Colonic mucosa (tissue), 4 donors: ENCODE results near the gene MED13L. TPM values are rescaled to one million over a fixed set of nuclear protein-coding genes. Genes with fewer than 3 reads are reported as not detected.
A peak's percentile ranks its signal among the peaks of the same experiment; 100 is the strongest.

ENCODE experiments used
- DNase-seq: peaks from one replicate; pipeline ENCODE4 v3.0.0-alpha.2; 2020
- H3K27ac ChIP-seq: fragments of 200-600 bp; one replicate; pipeline ENCODE4 v1.8.0; 2021
- H3K27me3 ChIP-seq: fragments of 200-600 bp; one replicate; pipeline ENCODE4 v1.8.0; 2021
- H3K36me3 ChIP-seq: fragments of 200-600 bp; one replicate; pipeline ENCODE4 v1.8.0; 2021
- H3K4me1 ChIP-seq: fragments of 200-600 bp; one replicate; pipeline ENCODE4 v1.8.0; 2021; ENCODE audit warnings: mild to moderate bottlenecking
- H3K4me3 ChIP-seq: fragments of 200-600 bp; one replicate; pipeline ENCODE4 v1.8.0; 2021
- H3K9ac ChIP-seq, 2 donors: one replicate each; pipeline ENCODE4 v1.7.0; 2013; ENCODE audit warnings: control low read depth in 2 of 2, low read depth in 2 of 2, low read length in 2 of 2
- H3K9me3 ChIP-seq: fragments of 200-600 bp; one replicate; pipeline ENCODE4 v1.8.0; 2021
- CTCF ChIP-seq: fragments of 200-600 bp; IDR thresholded peaks from one replicate; pipeline ENCODE4 v1.8.0; 2022; ENCODE audit warnings: antibody characterized with exemption, mild to moderate bottlenecking
- intact Hi-C: fragments of 100-400 bp; cut with DNase I; formaldehyde crosslinking; loops from one replicate; pipeline ENCODE4 v1.14.1; 2022
- total RNA-seq, 2 donors: library from RNA; stranded (reverse); fragmentation: NEBNext Ultra II Directional in 1 of 2; extraction: Animal tissue kit (Norgen Biotek cat#: 25700) in 1 of 2; gene quantifications; one replicate each; pipeline ENCODE4 v1.2.1, GENCODE V29; 2021
- donor health status: healthy.
- donor health status: DM: no; HTN: no; CAD: no.
- donor health status: DM: no; HTN: no; CAD: no.

MED13L gene
- total RNA-seq, 2 donors from 2014 or later: 73.8 to 92.6 TPM

DNA sequence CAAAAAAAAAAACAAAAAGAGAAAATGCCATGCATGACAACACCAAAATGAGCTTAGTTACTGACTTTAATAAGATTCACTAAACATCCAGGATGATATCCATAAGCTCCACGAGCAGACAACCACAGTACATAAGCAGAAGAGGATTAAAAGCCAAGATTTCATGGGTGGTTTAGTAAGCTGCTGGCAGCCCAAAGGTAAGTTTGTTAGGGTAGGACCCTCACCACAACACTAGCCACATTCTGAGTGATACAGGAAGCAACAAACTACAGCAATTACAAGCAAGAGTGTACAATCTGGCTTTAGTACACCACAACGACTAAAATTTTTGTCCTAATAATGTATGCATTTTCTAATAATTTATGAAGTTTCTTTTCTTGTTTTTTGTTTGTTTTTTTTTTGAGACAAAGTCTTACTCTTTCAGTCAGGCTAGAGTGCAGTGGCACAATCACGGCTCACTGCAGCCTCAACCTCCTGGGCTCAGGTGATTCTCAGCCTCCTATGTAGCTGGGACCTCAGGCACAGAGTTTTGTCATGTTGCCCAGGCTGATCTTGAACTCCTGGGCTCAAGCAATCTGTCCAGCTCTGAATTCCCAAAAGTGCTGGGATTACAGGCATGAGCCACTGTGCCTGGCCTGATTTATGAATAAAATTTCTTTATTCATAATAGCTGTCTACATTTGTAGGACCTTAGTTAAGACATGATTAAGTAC lies 221.4 kb downstream of the MED13L start:
- no peaks in the 10 kb centered on the region for H3K36me3 ChIP-seq
- H3K9me3 ChIP-seq: no peaks in the 10 kb centered on the region
- H3K27me3 ChIP-seq: no peaks in the 10 kb centered on the region
- H3K9ac ChIP-seq: no peak overlapping the region
- intact Hi-C loops: no loop called here
- H3K27ac ChIP-seq: no peak overlapping the region
- TF ChIP-seq CTCF: no peak
- DNase-seq: no peak
- no peaks in the 10 kb centered on the region for H3K4me1 ChIP-seq
- no peak overlapping the region for H3K4me3 ChIP-seq

DNA sequence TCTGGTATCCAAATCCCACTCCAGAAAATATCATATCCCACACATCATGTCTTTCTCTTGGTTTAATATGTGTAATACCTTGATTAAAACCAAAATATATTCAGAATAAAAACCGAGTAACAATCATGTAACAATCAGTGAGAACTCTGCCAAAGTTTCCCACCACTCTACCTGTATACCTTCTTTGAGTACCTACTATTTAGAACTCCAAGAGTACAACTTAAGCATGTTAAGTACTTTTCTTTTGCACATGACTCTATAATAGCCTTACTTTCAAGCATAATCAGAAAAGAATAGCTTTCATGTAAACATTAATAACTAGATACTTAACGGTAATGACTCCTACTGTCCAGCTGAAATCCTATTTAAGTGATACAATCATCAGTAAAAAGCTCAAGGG lies 223.2 kb downstream of the MED13L start:
- no peak for TF ChIP-seq CTCF
- Histone ChIP-seq H3K27me3 (no peaks in the 10 kb centered on the region), H3K36me3 (no peaks in the 10 kb centered on the region), H3K4me1 (no peaks in the 10 kb centered on the region), H3K27ac (no peak overlapping the region), H3K4me3 (no peak overlapping the region), H3K9me3 (no peaks in the 10 kb centered on the region), H3K9ac (no peak overlapping the region)
- DNase-seq: no peak
- intact Hi-C loops: no loop called here

GRCh38 chr12:116053479-116054200 lies 223.9 kb downstream of the MED13L start:
- Histone ChIP-seq H3K9ac (peak overlapping the region in 1 of 2 donors; percentile 51), H3K4me1 (no peaks in the 10 kb centered on the region), H3K27ac (no peak overlapping the region), H3K4me3 (no peak overlapping the region), H3K9me3 (no peaks in the 10 kb centered on the region), H3K36me3 (no peaks in the 10 kb centered on the region), H3K27me3 (no peaks in the 10 kb centered on the region)
- no peak for TF ChIP-seq CTCF
- intact Hi-C loops: no loop called here
- peak; percentile 23 for DNase-seq

- H3K9ac ChIP-seq: no peak overlapping the region
- no peak overlapping the region for H3K27ac ChIP-seq
- DNase-seq: no peak
- TF ChIP-seq CTCF: no peak
- intact Hi-C loops: no loop called here
- no peaks in the 10 kb centered on the region for H3K4me1 ChIP-seq
- H3K36me3 ChIP-seq: peaks cover 3% of the 10 kb centered on the region
- H3K4me3 ChIP-seq: no peak overlapping the region
- no peaks in the 10 kb centered on the region for H3K27me3 ChIP-seq
- H3K9me3 ChIP-seq: no peaks in the 10 kb centered on the region
These were observed 227.2 kb downstream of the MED13L start for GRCh38 chr12:116050275-116050674.

GRCh38 chr12:116048879-116049278 lies 228.6 kb downstream of the MED13L start:
- H3K27ac ChIP-seq: no peak overlapping the region
- intact Hi-C loops: no loop called here
- H3K27me3 ChIP-seq: no peaks in the 10 kb centered on the region
- H3K9me3 ChIP-seq: no peaks in the 10 kb centered on the region
- peaks cover 3% of the 10 kb centered on the region for H3K36me3 ChIP-seq
- TF ChIP-seq CTCF: no peak
- no peak overlapping the region for H3K4me3 ChIP-seq
- H3K4me1 ChIP-seq: no peaks in the 10 kb centered on the region
- H3K9ac ChIP-seq: no peak overlapping the region
- no peak for DNase-seq
